HEK293 (cell line): Measurements from ENCODE around the gene ZNF385D.

Source experiments
- SP2 ChIP-seq: fragments of 450-650 bp; formaldehyde crosslinking; IDR thresholded peaks from 2 replicates; pipeline ENCODE4 v1.5.1; 2016; ENCODE audit warnings: missing biosample characterization, missing genetic modification characterization
- ZNF548 ChIP-seq: fragments of 450-650 bp; formaldehyde crosslinking; IDR thresholded peaks from 2 replicates; pipeline ENCODE4 v1.5.1; 2016; ENCODE audit warnings: missing biosample characterization, missing genetic modification characterization
- TF ChIP-seq, protein P1 (sequence below): fragments of 450-650 bp; formaldehyde crosslinking; IDR thresholded peaks from 2 replicates; pipeline ENCODE4 v1.5.1; 2016; ENCODE audit warnings: missing biosample characterization, missing genetic modification characterization
- TF ChIP-seq, protein P2 (sequence below): fragments of 450-650 bp; formaldehyde crosslinking; IDR thresholded peaks from 2 replicates; pipeline ENCODE4 v1.5.1; 2016; ENCODE audit warnings: missing biosample characterization, missing genetic modification characterization

DNA sequence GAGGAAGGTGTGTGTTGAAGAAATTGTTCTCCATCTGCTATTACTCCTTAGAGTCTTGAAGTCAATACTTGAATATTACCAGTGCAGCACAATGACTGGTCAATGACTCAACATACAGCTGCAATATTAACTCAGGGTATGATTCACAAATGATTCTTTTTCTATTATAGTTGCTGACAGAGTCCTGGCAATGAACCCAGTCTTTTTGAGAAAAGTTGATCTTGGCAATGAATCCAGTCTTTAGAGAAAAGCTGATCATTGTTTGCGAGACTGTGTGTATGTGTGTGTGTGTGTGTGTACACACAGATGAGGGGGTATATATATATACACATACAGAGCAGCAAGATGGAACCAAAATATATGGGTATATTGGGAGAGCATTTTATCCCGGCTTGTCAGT is 315.1 kb downstream of the ZNF385D start:
- TF ChIP-seq, protein P1, sequence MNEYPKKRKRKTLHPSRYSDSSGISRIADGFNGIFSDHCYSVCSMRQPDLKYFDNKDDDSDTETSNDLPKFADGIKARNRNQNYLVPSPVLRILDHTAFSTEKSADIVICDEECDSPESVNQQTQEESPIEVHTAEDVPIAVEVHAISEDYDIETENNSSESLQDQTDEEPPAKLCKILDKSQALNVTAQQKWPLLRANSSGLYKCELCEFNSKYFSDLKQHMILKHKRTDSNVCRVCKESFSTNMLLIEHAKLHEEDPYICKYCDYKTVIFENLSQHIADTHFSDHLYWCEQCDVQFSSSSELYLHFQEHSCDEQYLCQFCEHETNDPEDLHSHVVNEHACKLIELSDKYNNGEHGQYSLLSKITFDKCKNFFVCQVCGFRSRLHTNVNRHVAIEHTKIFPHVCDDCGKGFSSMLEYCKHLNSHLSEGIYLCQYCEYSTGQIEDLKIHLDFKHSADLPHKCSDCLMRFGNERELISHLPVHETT (tag by site-specific recombination) = no peak
- TF ChIP-seq ZNF548 (tag by site-specific recombination) (no peak), SP2 (tag by site-specific recombination) (no peak)
- TF ChIP-seq, protein P2, sequence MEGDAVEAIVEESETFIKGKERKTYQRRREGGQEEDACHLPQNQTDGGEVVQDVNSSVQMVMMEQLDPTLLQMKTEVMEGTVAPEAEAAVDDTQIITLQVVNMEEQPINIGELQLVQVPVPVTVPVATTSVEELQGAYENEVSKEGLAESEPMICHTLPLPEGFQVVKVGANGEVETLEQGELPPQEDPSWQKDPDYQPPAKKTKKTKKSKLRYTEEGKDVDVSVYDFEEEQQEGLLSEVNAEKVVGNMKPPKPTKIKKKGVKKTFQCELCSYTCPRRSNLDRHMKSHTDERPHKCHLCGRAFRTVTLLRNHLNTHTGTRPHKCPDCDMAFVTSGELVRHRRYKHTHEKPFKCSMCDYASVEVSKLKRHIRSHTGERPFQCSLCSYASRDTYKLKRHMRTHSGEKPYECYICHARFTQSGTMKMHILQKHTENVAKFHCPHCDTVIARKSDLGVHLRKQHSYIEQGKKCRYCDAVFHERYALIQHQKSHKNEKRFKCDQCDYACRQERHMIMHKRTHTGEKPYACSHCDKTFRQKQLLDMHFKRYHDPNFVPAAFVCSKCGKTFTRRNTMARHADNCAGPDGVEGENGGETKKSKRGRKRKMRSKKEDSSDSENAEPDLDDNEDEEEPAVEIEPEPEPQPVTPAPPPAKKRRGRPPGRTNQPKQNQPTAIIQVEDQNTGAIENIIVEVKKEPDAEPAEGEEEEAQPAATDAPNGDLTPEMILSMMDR = no peak
